SK-N-SH treated with all-trans-retinoic acid at 6 μM for 48 hours (cell line): Measurements from ENCODE around the gene FBXO38.

Experiments used
- ATAC-seq: fragments of 200-7000 bp; cut with Tn5 transposase; 3 replicates; pipeline ENCODE4 v1.9.1; 2020; ENCODE audit warnings: mild to moderate bottlenecking, moderate library complexity
- BACH2 ChIP-seq: fragments of 250-450 bp; sonication (Bioruptor Pico); IDR thresholded peaks from 2 replicates; pipeline ENCODE4 v1.9.0; 2021; ENCODE audit warnings: mild to moderate bottlenecking, borderline replicate concordance
- CSDC2 ChIP-seq: fragments of 250-450 bp; sonication (Bioruptor Pico); IDR thresholded peaks from 2 replicates; pipeline ENCODE4 v1.5.0; 2020; ENCODE audit warnings: mild to moderate bottlenecking, moderate library complexity
- CSRNP3 ChIP-seq: fragments of 250-450 bp; sonication (Bioruptor Pico); IDR thresholded peaks from 2 replicates; pipeline ENCODE4 v1.5.1; 2021; ENCODE audit warnings: mild to moderate bottlenecking, moderate library complexity
- ISL1 ChIP-seq: fragments of 250-450 bp; sonication (Bioruptor Pico); IDR thresholded peaks from 2 replicates; pipeline ENCODE4 v2.1.2; 2022; ENCODE audit warnings: mild to moderate bottlenecking, moderate library complexity
- OSR1 ChIP-seq: fragments of 250-450 bp; sonication (Bioruptor Pico); IDR thresholded peaks from 2 replicates; pipeline ENCODE4 v1.8.0; 2022; ENCODE audit warnings: moderate library complexity, mild to moderate bottlenecking, inconsistent platforms
- POU6F1 ChIP-seq: fragments of 250-450 bp; sonication (Bioruptor Pico); IDR thresholded peaks from 2 replicates; pipeline ENCODE4 v1.8.0; 2021; ENCODE audit warnings: low read depth, mild to moderate bottlenecking, moderate library complexity, borderline replicate concordance
- PPARA ChIP-seq: fragments of 250-450 bp; sonication (Bioruptor Pico); IDR thresholded peaks from 2 replicates; pipeline ENCODE4 v1.5.0; 2020; ENCODE audit warnings: mild to moderate bottlenecking, borderline replicate concordance
- RARB ChIP-seq: fragments of 250-450 bp; sonication (Bioruptor Pico); IDR thresholded peaks from 2 replicates; pipeline ENCODE4 v1.8.0; 2021; ENCODE audit warnings: mild to moderate bottlenecking, moderate library complexity
- SNAI2 ChIP-seq: fragments of 250-450 bp; sonication (Bioruptor Pico); IDR thresholded peaks from 2 replicates; pipeline ENCODE4 v1.5.0; 2020; ENCODE audit warnings: mild to moderate bottlenecking, moderate library complexity
- TCF4 ChIP-seq: fragments of 250-450 bp; sonication (Bioruptor Pico); IDR thresholded peaks from 2 replicates; pipeline ENCODE4 v1.8.0; 2021; ENCODE audit warnings: mild to moderate bottlenecking, moderate library complexity, borderline replicate concordance
- TOX ChIP-seq: fragments of 250-450 bp; sonication (Bioruptor Pico); IDR thresholded peaks from 2 replicates; pipeline ENCODE4 v1.8.0; 2021; ENCODE audit warnings: mild to moderate bottlenecking, moderate library complexity, borderline replicate concordance
- TSHZ2 ChIP-seq: fragments of 250-450 bp; sonication (Bioruptor Pico); IDR thresholded peaks from 2 replicates; pipeline ENCODE4 v1.5.0; 2020; ENCODE audit warnings: mild to moderate bottlenecking, moderate library complexity
- ZC3H10 ChIP-seq: fragments of 250-450 bp; sonication (Bioruptor Pico); IDR thresholded peaks from 2 replicates; pipeline ENCODE4 v1.5.1; 2021; ENCODE audit warnings: mild to moderate bottlenecking, moderate library complexity
- ZFP3 ChIP-seq: fragments of 250-450 bp; sonication (Bioruptor Pico); IDR thresholded peaks from 2 replicates; pipeline ENCODE4 v1.5.0; 2020; ENCODE audit warnings: mild to moderate bottlenecking, moderate library complexity
- ZFP30 ChIP-seq: fragments of 450-650 bp; formaldehyde crosslinking; IDR thresholded peaks from 2 replicates; pipeline ENCODE4 v1.5.0; 2022; ENCODE audit warnings: mild to moderate bottlenecking, moderate library complexity
- ZNF70 ChIP-seq: fragments of 450-650 bp; formaldehyde crosslinking; IDR thresholded peaks from 2 replicates; pipeline ENCODE4 v1.5.0; 2020; ENCODE audit warnings: mild to moderate bottlenecking, moderate library complexity
- ZNF8 ChIP-seq: fragments of 450-650 bp; formaldehyde crosslinking; IDR thresholded peaks from 2 replicates; pipeline ENCODE4 v1.5.0; 2020; ENCODE audit warnings: mild to moderate bottlenecking, moderate library complexity
- TF ChIP-seq, protein P1 (sequence below): fragments of 250-450 bp; sonication (Bioruptor Pico); IDR thresholded peaks from 2 replicates; pipeline ENCODE4 v1.5.1; 2020; ENCODE audit warnings: low read depth, mild to moderate bottlenecking, moderate library complexity
- TF ChIP-seq, protein P2 (sequence below): fragments of 250-450 bp; sonication (Bioruptor Pico); IDR thresholded peaks from 2 replicates; pipeline ENCODE4 v1.8.0; 2020; ENCODE audit warnings: mild to moderate bottlenecking, moderate library complexity, borderline replicate concordance

FBXO38 gene

GRCh38 chr5:148486456-148486855, 102.7 kb downstream of the FBXO38 start:
- TF ChIP-seq TOX (CRISPR knock-in tag) (no peak), ZNF8 (CRISPR knock-in tag) (no peak), TCF4 (CRISPR knock-in tag) (no peak), BACH2 (CRISPR knock-in tag) (no peak), ZFP3 (CRISPR knock-in tag) (no peak), SNAI2 (no peak), OSR1 (CRISPR knock-in tag) (no peak), ZFP30 (CRISPR knock-in tag) (no peak), PPARA (CRISPR knock-in tag) (no peak), CSRNP3 (CRISPR knock-in tag) (no peak), ISL1 (CRISPR knock-in tag) (no peak), CSDC2 (no peak), RARB (CRISPR knock-in tag) (no peak), TSHZ2 (CRISPR knock-in tag) (no peak), ZNF70 (no peak), POU6F1 (CRISPR knock-in tag) (no peak), ZC3H10 (CRISPR knock-in tag) (no peak)
- TF ChIP-seq, protein P1, sequence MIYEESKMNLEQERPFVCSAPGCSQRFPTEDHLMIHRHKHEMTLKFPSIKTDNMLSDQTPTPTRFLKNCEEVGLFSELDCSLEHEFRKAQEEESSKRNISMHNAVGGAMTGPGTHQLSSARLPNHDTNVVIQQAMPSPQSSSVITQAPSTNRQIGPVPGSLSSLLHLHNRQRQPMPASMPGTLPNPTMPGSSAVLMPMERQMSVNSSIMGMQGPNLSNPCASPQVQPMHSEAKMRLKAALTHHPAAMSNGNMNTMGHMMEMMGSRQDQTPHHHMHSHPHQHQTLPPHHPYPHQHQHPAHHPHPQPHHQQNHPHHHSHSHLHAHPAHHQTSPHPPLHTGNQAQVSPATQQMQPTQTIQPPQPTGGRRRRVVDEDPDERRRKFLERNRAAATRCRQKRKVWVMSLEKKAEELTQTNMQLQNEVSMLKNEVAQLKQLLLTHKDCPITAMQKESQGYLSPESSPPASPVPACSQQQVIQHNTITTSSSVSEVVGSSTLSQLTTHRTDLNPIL = no peak
- TF ChIP-seq, protein P2, sequence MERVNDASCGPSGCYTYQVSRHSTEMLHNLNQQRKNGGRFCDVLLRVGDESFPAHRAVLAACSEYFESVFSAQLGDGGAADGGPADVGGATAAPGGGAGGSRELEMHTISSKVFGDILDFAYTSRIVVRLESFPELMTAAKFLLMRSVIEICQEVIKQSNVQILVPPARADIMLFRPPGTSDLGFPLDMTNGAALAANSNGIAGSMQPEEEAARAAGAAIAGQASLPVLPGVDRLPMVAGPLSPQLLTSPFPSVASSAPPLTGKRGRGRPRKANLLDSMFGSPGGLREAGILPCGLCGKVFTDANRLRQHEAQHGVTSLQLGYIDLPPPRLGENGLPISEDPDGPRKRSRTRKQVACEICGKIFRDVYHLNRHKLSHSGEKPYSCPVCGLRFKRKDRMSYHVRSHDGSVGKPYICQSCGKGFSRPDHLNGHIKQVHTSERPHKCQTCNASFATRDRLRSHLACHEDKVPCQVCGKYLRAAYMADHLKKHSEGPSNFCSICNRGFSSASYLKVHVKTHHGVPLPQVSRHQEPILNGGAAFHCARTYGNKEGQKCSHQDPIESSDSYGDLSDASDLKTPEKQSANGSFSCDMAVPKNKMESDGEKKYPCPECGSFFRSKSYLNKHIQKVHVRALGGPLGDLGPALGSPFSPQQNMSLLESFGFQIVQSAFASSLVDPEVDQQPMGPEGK (CRISPR knock-in tag) = no peak
- TF ChIP-seq, all 23 proteins: peak for 0
- ATAC-seq = no peak

DNA sequence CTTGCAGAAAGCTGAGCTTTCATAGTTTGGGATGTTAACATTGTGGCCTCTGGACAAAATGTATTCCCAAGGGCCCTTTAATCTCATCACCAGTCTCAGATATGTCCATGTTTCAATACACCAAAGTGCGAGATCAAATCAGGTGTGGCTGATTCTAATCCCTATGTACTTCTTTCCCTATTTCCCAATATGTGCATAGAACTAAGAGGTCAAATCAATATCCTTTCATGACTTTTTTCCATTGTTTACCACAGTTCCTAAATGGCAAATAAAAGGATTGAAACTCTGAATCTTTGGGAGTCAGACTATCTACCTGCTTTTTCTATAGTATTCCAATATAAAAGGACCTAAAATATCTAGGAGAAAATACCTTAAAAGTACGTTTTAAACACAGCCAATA, 105.0 kb downstream of the FBXO38 start:
- TF ChIP-seq TSHZ2 (CRISPR knock-in tag) = no peak
- TF ChIP-seq, protein P1 = no peak
- no peak for TF ChIP-seq TOX (CRISPR knock-in tag)
- TF ChIP-seq, all 23 proteins: peak for 0
- no peak for ATAC-seq
